Femur (tissue), 1 donor: ENCODE data around the gene MAGI3.
"Not testable (repeated sequence)": the region's sequence is repeated elsewhere in the genome, so short reads cannot be mapped to it uniquely, and the experiment has no call there.

Experiments used
- DNase-seq: peaks from one replicate; pipeline ENCODE4 v3.0.0-alpha.2; 2017

MAGI3 gene

DNA sequence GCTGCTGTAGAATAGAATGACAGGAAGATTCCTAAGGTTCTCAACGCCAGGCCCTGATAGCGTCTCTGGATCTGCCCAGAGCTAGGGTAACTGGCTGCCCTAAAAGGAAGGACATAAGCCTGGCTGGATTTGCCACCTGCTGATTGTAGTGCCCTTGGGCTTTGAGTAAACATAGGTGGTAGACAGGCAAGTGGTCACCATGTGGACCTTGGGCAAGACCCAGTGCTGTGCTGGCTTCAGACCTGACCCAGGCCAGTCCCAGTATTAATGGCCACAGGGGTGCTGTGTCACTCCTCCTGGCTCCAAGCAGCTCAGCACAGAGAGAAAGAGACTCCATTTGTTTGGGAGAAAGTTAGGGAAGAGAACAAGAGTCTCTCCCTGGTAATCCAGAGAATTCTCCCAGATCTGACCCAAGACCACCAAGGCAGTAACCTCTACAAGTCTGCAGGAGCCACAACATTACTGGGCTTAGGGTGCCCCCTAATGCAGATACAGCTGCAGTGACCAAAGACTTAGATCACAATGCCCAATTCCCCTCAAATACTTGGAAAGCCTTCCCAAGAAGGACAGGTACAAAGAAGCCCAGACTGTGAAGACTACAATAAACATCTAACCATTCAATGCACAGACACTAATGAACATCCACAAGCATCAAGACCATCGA lies 324.4 kb downstream of the MAGI3 start:
- DNase-seq, result no peak

- DNase-seq, result not testable (repeated sequence)
Measured at GRCh38 chr1:113717506-113717905, 327.2 kb downstream of the MAGI3 start.

GRCh38 chr1:113718621-113719020 lies 328.3 kb downstream of the MAGI3 start:
- not testable (repeated sequence) for DNase-seq

- no peak for DNase-seq
Measured at GRCh38 chr1:113721010-113721409, 330.7 kb downstream of the MAGI3 start.

DNA sequence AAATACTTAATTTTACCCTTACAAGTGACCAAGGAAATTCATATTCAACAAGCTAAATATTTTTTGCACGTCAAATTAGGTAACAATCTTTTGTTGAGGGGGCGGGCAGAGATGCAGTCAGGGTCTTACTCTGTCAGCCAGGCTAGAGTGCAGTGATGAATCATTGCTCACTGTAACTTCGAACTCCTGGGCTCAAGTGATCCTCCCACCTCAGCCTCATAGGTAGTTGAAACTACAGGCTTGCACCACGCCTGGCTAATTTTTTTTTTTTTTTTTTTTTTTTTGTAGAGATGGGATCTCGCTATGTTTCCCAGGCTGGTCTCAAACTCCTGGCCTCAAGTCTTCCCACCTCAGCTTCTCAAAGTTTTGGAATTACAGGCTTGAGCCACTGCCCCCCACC lies 342.5 kb downstream of the MAGI3 start:
- DNase-seq, result no peak

DNA sequence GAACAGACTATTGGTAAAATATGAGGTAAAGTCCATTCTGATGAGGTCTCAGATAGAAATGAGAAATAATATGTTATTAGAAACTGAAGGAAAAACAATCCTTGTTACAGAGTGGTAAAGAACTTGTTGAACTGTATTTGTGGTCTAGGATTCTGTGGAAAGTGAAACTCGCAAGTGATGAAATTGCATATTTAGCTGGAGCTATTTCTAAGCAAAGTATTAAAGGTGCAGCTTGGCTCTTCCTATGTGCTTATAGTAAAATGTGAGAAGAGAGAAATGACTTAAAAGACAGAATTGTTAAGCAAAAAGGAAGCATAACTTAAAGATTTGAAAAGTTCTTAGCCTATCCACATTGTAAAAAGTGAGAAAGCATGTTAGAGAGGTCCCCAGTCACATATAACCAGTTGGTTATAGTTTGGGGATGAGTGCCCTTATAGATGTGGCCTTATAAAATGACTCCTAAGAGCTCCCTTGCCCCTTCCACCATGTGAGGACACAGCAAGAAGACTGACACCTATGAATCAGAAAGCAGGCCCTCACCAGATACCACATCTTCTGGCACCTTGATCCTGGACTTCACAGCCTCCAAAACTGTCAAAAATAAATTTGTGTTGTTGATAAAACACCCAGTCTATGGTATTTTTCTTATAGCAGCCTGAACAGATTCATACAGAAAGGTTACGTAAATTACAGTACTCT lies 344.2 kb downstream of the MAGI3 start:
- DNase-seq, result no peak
